Suprapubic skin (tissue), 4 donors: ENCODE data around the gene RPTOR.

Source experiments
- CTCF ChIP-seq, 2 donors: fragments of 200-600 bp in 1 of 2; fragments of 450-650 bp in 1 of 2; sonication (generic) in 1 of 2; IDR thresholded peaks; one replicate each; pipeline ENCODE4 v1.5.1; 2016 to 2019; ENCODE audit warnings: antibody characterized with exemption in 2 of 2, mild to moderate bottlenecking in 1 of 2, moderate library complexity in 1 of 2
- EP300 ChIP-seq: sonication (generic); formaldehyde crosslinking; IDR thresholded peaks from one replicate; pipeline ENCODE4 v1.6.1; 2017; ENCODE audit warnings: antibody characterized with exemption
- POLR2A ChIP-seq, 2 donors: fragments of 450-650 bp; IDR thresholded peaks; one replicate each; pipeline ENCODE4 v1.6.1; 2017; ENCODE audit warnings: antibody characterized with exemption in 2 of 2, mild to moderate bottlenecking in 2 of 2, moderate library complexity in 2 of 2
- POLR2AphosphoS5 ChIP-seq, 3 donors: sonication (generic); formaldehyde crosslinking; IDR thresholded peaks; one replicate each; pipeline ENCODE4 v1.6.1; 2017; ENCODE audit warnings: antibody characterized with exemption in 3 of 3

- TF ChIP-seq CTCF (IDR thresholded peaks at IDR 0.05) (no peak), POLR2A (IDR thresholded peaks at IDR 0.05) (no peak), EP300 (no peak), POLR2AphosphoS5 (IDR thresholded peaks at IDR 0.05) (no peak)
Observed at GRCh38 chr17:80874866-80875445, 330.3 kb downstream of the RPTOR start.
